Subcutaneous abdominal adipose tissue (tissue), 5 donors: ENCODE results near the gene GMDS.

ENCODE experiments used
- H3K27ac ChIP-seq: one replicate; pipeline ENCODE4 v1.7.0; 2013; ENCODE audit warnings: low read depth, mild to moderate bottlenecking, inconsistent platforms, low read length, moderate library complexity
- H3K27me3 ChIP-seq, 5 donors: one replicate each; pipeline ENCODE4 v1.7.0; 2013; ENCODE audit warnings: low read length in 5 of 5, inconsistent platforms in 1 of 5; ENCODE audit not compliant: control insufficient read depth in 5 of 5, insufficient read depth in 4 of 5
- H3K36me3 ChIP-seq, 5 donors: one replicate each; pipeline ENCODE4 v1.7.0; 2013; ENCODE audit warnings: low read length in 5 of 5; ENCODE audit not compliant: control insufficient read depth in 5 of 5, insufficient read depth in 5 of 5
- H3K4me1 ChIP-seq, 5 donors: one replicate each; pipeline ENCODE4 v1.7.0; 2013; ENCODE audit warnings: low read length in 5 of 5, mild to moderate bottlenecking in 3 of 5, moderate library complexity in 1 of 5; ENCODE audit not compliant: control insufficient read depth in 5 of 5, insufficient read depth in 5 of 5
- H3K4me3 ChIP-seq, 5 donors: one replicate each; pipeline ENCODE4 v1.7.0; 2013; ENCODE audit warnings: low read length in 5 of 5, low read depth in 1 of 5
- H3K9ac ChIP-seq, 5 donors: one replicate each; pipeline ENCODE4 v1.7.0; 2013; ENCODE audit warnings: low read length in 5 of 5, mild to moderate bottlenecking in 4 of 5, moderate library complexity in 3 of 5
- H3K9me3 ChIP-seq, 5 donors: one replicate each; pipeline ENCODE4 v1.7.0; 2013; ENCODE audit warnings: low read length in 5 of 5; ENCODE audit not compliant: control insufficient read depth in 5 of 5
- donor health status: healthy.
- donor health status: healthy.
- donor health status: healthy.
- donor health status: healthy.
- donor health status: healthy.

GMDS gene

DNA sequence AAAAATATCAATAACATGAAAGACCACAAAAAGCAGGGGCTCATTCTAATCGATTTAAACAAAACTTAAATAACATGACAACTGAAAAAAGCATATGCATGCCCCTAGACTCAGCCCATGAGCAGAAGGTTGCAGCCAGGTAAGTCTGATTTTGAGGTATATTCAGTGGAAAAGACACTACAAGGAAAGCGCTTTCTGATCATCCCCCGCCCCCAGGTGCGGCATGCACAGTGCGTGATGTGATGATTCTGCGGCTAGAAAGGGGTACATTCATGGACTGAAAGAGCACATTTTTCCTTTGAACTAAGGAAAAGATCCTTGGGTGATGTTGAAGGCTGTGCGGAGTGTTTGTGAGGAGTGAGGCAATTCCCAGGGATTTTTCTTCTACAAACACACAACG, 652.6 kb downstream of the GMDS start:
- Histone ChIP-seq H3K27ac (no peak overlapping the region), H3K4me3 (no peak overlapping the region), H3K9ac (no peak overlapping the region), H3K27me3 (peaks cover 20 to 34% (median 29%) of the 10 kb centered on the region in 5 donors), H3K36me3 (no peaks in the 10 kb centered on the region), H3K4me1 (peaks cover 0 to 6% (median 4%) of the 10 kb centered on the region in 5 donors), H3K9me3 (no peaks in the 10 kb centered on the region)

DNA sequence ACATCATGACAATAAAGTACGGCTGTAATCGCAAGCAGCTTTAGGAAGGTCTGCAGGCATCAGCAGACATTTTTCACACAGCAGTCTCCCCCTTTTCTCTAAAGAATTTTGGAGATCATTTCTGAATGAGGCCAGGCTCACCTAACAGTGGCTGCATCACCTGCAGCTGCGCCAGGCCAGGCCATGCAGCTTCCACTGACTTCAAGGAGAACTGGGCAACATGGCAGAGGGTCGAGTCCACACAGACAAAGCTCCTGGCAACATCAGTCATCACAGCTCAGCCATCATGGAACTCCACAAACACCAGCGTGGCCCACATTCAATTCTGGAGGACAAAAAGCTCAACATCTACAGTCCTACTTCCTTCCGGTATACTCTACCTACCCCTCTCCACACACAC, 653.5 kb downstream of the GMDS start:
- no peaks in the 10 kb centered on the region for H3K9me3 ChIP-seq
- no peak overlapping the region for H3K4me3 ChIP-seq
- peaks cover 0 to 6% (median 4%) of the 10 kb centered on the region in 5 donors for H3K4me1 ChIP-seq
- no peak overlapping the region for H3K9ac ChIP-seq
- H3K27me3 ChIP-seq, result peaks cover 20 to 34% (median 29%) of the 10 kb centered on the region in 5 donors
- no peaks in the 10 kb centered on the region for H3K36me3 ChIP-seq
- H3K27ac ChIP-seq, result no peak overlapping the region

DNA sequence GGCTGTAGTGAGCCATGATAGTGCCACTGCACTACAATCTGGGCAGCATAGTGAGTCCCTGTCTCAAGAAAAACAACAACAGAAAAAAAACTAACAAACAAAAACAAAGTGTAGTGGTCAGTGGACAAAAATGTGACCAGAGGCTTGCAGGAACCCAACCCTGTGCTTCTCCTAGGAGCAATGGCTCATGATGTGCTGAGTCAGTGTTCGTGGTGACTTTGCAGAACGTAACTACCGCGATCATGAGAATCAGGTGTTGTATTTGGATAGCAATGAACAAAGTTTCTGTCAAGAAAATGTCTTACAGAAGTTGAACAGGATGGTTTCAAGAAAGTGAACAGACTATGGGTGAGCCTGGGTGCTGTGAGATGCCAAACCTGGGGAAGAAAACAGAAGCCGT, 654.2 kb downstream of the GMDS start:
- no peak overlapping the region for H3K4me3 ChIP-seq

DNA sequence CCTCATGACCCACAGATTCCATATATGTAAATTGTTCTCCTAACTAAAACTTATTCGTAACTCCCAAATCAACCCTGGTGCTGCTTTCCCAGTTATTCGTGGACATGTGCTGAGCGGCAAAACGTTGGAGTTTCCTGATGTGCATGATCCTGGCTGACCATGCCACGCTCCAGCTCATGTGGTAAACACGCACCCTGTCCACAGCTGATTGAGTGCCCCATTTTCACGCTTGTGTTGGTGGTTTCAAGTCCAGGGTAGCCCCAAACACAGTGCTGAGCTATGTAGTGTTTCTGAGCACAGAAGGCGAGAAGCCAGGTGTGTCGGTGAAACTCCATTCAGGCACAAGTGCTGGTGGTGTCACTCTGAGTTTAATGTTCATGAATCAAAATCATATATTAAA, 654.8 kb downstream of the GMDS start:
- Histone ChIP-seq H3K9ac (no peak overlapping the region), H3K27ac (no peak overlapping the region), H3K4me3 (no peak overlapping the region), H3K36me3 (no peaks in the 10 kb centered on the region), H3K27me3 (peaks cover 18 to 32% (median 23%) of the 10 kb centered on the region in 5 donors), H3K9me3 (no peaks in the 10 kb centered on the region), H3K4me1 (no peaks in the 10 kb centered on the region)

More for the DNA sequence above, 654.2 kb downstream of the GMDS start:
- Histone ChIP-seq H3K9me3 (no peaks in the 10 kb centered on the region), H3K4me1 (peaks cover 0 to 4% (median 4%) of the 10 kb centered on the region in 5 donors), H3K9ac (no peak overlapping the region), H3K27ac (no peak overlapping the region), H3K36me3 (no peaks in the 10 kb centered on the region), H3K27me3 (peaks cover 20 to 34% (median 29%) of the 10 kb centered on the region in 5 donors)

DNA sequence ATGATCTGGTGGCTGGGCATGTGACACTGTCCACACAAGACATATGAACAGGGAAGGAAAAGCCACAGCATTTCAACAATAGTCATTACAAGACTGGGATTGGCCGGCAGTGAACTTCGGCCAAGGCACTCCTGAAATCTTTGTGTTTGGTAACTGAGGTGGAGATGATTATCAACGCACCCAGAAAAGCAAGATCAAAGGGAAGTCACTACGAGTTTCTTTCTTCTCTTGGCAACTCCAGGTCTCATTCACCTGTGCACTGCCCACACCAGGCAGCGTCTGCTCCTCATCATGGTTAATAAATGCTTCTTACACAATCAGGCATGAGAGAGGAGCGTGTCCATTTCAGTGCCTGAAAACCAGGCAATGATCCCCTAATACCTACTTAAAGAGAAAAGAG, 656.2 kb downstream of the GMDS start:
- Histone ChIP-seq H3K27ac (no peak overlapping the region), H3K4me3 (no peak overlapping the region), H3K9ac (no peak overlapping the region), H3K4me1 (no peaks in the 10 kb centered on the region), H3K27me3 (peaks cover 5 to 23% (median 14%) of the 10 kb centered on the region in 5 donors), H3K9me3 (no peaks in the 10 kb centered on the region), H3K36me3 (no peaks in the 10 kb centered on the region)

- Histone ChIP-seq H3K27ac (no peak overlapping the region), H3K36me3 (no peaks in the 10 kb centered on the region), H3K4me3 (no peak overlapping the region), H3K9me3 (no peaks in the 10 kb centered on the region), H3K27me3 (peaks cover 2 to 10% (median 5%) of the 10 kb centered on the region in 5 donors), H3K4me1 (no peaks in the 10 kb centered on the region), H3K9ac (no peak overlapping the region)
Observed at GRCh38 chr6:1587977-1588376, 657.4 kb downstream of the GMDS start.

GRCh38 chr6:1587546-1587945, 657.9 kb downstream of the GMDS start:
- no peaks in the 10 kb centered on the region for H3K36me3 ChIP-seq
- H3K27me3 ChIP-seq, result peaks cover 0 to 8% (median 4%) of the 10 kb centered on the region in 5 donors
- H3K4me3 ChIP-seq, result no peak overlapping the region
- H3K27ac ChIP-seq, result no peak overlapping the region
- H3K4me1 ChIP-seq, result no peaks in the 10 kb centered on the region
- H3K9me3 ChIP-seq, result no peaks in the 10 kb centered on the region
- no peak overlapping the region for H3K9ac ChIP-seq

DNA sequence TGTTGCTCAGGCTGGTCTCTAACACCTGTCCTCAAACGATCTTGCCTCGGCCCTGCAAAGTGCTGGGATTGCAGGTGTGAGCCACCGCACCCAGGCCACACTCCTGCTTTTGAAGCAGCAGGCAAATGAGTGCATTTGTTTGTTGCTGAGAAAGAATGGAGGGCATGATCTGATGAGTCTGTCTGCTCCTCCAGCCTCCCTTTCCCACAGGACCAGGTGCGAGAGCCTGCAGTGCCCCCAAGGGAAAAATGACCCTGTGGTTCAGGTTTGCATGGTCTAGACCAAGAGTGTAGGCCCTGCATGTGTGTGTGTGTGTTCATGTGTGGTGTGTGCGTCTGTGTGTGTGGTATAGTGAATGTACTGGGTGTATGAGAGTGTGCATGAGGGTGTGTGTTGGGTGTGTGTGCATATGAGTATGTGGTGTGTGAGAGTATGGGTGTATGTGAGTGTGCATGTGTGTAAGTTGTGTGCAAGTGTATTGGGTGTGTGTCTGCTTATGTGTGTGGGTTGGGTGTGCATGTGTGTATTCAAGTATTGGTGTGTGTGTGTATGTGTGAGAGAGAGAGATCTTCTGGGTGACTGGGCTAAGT, 658.4 kb downstream of the GMDS start:
- H3K9me3 ChIP-seq, result no peaks in the 10 kb centered on the region
- H3K27ac ChIP-seq, result no peak overlapping the region
- no peaks in the 10 kb centered on the region for H3K36me3 ChIP-seq
- H3K4me3 ChIP-seq, result no peak overlapping the region
- no peaks in the 10 kb centered on the region for H3K4me1 ChIP-seq
- peaks cover 0 to 6% (median 4%) of the 10 kb centered on the region in 5 donors for H3K27me3 ChIP-seq
- H3K9ac ChIP-seq, result no peak overlapping the region

DNA sequence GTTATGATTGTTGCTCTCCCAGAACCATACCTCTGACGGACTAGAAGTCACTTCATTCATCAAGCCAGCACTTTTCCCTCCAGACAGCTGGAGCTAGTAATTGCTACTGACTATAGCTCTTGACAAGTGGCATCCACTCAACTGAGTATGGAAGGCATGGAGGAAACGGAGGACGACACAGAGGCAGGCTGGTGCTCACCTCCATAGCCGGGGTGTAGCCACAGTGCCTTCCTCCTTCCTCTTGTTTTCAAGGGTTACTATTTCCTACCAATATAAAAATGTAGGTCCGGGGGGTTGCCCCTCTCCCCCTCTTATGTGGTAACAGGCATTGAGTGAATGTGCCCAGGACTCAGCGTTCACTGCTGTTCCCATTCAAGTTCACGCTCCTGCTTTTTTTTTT, 659.1 kb downstream of the GMDS start:
- Histone ChIP-seq H3K27me3 (peaks cover 0 to 5% (median 4%) of the 10 kb centered on the region in 5 donors), H3K9me3 (no peaks in the 10 kb centered on the region), H3K4me1 (no peaks in the 10 kb centered on the region), H3K9ac (no peak overlapping the region), H3K27ac (no peak overlapping the region), H3K36me3 (no peaks in the 10 kb centered on the region), H3K4me3 (no peak overlapping the region)

DNA sequence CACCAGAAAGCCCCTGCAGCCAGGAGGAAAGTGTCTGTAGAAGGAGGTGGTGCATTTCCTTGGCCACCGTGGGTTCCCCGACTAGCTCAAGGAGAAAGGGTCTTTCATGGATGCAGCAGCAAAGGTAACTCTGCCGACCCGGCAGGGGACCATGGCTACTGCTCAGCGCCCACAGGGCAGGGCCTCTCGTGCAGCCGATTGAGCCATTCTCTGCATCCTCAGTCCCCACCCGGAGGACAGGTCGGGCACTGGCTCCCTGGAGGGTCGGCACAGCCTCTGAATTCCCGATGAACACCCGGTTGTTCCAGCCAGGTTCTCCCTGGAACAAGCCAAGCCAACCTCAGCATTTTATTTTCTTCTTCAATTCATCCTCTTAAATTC, 659.7 kb downstream of the GMDS start:
- H3K4me1 ChIP-seq, result no peaks in the 10 kb centered on the region
- no peaks in the 10 kb centered on the region for H3K9me3 ChIP-seq
- H3K36me3 ChIP-seq, result no peaks in the 10 kb centered on the region
- no peak overlapping the region for H3K9ac ChIP-seq
- H3K27ac ChIP-seq, result no peak overlapping the region
- no peak overlapping the region for H3K4me3 ChIP-seq
- peaks cover 0 to 6% (median 4%) of the 10 kb centered on the region in 5 donors for H3K27me3 ChIP-seq
